HG02884 (cell line): Measurements from ENCODE around the gene PGP.

Experiments used
- ATAC-seq: cut with Tn5 transposase; IDR thresholded peaks from one replicate; pipeline ENCODE4 v1.9.1; 2021; ENCODE audit warnings: mild to moderate bottlenecking, moderate library complexity; ENCODE audit not compliant: unreplicated experiment

PGP gene

DNA sequence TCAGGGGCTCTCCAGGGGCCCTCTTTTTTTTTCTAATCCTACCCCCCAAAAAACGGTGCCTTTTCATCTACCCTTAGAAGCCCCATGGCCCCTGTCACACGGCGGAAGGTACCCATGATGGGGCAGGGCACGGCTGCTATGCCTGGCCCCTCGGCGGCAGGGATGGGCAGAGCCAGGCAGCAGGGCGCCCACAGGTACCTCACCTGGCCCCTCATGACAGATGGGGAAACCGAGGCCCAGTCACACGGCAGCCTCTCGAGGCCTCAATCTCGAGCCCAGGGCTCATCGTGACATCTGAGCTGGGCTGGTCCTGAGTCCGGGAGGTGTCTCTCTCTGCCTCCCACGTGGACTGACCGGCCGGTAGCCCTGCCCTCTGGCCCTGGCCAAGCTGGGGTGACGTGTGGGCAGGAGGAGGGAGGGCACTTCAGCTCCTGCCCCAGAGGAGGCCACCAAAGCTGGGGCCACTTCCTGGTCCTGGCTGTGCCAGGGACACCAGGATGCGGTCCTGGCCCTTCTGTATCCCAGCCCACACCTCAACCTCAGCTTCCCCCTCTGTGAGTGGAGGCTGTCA, 47.5 kb downstream of the PGP start:
- ATAC-seq, result no peak

DNA sequence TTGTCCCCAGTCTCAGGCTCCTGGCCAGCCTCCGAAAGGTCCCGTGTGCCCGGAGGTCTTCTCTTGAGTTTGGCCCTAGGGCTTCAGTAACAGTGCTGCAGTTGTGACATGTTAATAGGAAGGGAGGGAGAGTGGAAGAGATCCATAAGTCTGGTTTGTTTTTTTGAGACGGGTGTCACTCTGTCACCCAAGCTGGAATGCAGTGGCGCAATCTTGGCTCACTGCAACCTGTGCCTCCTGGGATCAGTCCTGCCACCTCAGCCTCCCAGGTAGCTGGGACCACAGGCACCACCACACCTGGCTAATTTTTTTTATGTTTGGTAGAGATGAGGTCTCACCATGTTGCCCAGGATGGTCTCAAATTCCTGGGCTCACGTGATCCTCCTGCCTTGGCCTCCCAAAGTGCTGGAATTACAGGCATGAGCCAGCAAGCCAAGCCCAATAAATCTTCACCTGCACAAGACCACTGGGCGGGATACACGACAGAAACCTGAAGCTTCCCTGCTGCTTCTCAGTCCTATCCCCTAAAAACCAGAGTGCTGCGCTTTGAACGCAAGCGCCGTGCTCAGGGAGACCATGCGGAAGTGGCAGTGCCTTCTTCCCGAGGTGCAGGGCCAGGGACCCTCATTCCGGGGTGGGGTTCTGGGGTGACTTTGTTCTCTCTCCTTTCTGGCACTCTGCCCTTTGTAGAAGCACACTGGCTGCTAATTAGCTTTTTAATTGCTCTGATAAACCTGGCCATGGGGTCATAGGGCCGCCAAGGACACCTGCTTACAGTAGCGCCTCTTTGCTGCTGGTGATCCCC, 48.2 kb downstream of the PGP start:
- ATAC-seq, result no peak

DNA sequence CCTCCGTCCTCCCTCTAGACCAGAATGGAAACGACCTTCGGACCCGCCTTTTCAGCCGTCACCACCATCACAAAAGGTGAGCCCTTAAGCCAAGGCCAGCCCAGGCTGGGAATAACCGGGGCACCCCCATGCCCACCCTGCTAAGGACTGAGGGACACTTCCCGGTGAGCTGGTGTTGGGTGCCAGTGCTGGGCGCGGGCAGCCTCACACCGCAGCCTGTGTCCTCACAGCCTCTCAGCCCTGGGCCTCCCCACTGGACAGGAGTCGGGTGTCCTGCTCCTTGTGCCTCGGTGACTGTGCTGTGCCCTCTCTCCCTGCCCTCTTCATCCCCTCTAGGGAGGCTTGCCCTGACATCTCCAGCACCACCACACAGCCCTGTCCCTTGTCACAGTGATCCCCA, 48.8 kb downstream of the PGP start:
- no peak for ATAC-seq

DNA sequence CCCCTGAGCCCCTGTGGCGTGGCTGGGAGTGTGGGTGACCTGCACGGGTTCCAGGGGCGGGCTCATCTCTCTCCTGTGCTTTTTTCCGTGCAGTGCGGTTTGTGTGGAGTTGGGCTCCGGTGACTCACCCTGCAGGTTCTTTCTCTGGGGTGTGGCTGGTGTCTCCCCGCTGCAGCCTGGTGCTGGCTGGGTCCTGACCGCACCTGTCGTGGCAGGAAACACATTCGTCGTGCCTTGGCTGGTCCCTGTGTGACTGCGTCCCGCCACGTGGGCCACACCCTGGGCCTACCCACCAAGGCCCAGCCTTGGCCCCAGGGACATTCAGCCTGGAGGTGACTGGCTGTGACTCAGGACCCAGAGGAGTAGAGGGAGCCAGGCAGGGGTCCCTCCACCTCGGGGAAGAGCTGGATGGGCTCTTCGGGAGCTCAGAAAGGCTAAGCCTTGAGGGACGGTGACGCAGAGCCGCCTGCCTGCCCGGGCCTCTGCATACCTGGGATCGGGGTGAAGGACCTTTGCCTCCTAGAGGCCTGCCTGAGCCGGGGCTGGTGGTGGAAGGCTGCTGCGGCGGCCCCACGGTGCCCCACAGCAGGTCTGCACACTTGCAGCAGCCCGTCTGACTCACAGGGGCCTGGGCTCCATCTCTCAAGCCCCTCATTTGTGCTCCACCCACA, 51.3 kb downstream of the PGP start:
- ATAC-seq, result no peak

DNA sequence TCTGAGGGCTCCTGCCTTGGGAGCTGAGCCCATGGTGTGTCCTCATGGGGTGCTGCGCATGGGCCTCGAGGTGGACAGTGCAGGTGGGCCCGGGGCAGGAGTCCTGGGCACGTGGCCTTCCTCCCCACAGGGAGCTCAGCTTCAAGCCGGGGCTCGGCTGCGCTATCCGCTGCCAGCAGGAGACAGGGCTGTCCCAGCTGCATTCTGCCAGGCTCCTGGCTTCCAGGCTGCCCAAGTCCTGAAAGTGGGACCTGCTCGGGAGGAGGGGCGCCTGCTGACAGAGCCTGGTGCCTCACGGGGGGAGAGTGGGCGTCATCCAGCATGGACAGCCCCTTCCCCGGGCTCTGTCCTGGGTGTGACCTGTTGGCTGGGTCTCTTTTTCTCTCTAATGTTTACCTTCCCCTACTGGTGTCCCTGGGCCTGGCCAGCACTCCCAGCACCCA, 51.9 kb downstream of the PGP start:
- ATAC-seq, result no peak

DNA sequence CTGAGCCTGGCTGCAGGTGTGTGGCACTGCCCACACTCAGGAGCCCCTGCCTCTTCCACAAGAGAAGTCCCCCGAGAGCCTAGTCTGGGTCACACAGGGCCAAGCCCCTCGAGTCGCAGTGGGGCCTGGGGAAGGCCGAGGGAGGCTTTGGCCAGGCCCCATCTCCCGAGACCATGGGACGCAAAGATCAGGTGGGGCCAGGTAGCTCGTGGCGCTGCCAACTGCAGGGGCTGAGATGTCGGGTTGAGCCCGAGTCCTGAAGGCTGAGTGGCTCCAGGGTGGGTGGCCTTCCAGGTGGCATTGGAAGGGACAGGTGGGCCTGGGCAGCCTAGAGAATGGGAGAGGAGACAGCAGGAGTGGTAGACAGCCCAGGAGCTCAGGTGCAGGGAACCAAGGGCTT, 52.7 kb downstream of the PGP start:
- no peak for ATAC-seq
